Psoas muscle (tissue), 8 donors: Measurements from ENCODE around the gene ISCU. TPM values are rescaled to one million over a fixed set of nuclear protein-coding genes. Genes with fewer than 3 reads are reported as not detected.

Source experiments
- ATAC-seq, 4 donors: fragments of 200-7000 bp; cut with Tn5 transposase; one replicate each; pipeline ENCODE4 v1.9.1; 2020; ENCODE audit warnings: moderate library complexity in 3 of 4, mild to moderate bottlenecking in 2 of 4
- DNase-seq, 2 donors: peaks; one replicate each; pipeline ENCODE4 v3.0.0-alpha.2; 2020
- H3K27ac ChIP-seq: fragments of 200-600 bp; one replicate; pipeline ENCODE4 v1.8.0; 2022
- H3K27me3 ChIP-seq, 3 donors: fragments of 200-600 bp in 1 of 3; one replicate each; pipeline versions ENCODE4 v1.6.1 to v1.8.0; 2013 to 2022; ENCODE audit warnings: low read length in 2 of 3, mild to moderate bottlenecking in 2 of 3, moderate library complexity in 1 of 3; ENCODE audit not compliant: insufficient read depth in 3 of 3
- H3K36me3 ChIP-seq, 2 donors: fragments of 200-600 bp in 1 of 2; one replicate each; pipeline versions ENCODE4 v1.6.1 to v1.8.0; 2013 to 2022; ENCODE audit warnings: low read depth in 1 of 2, mild to moderate bottlenecking in 1 of 2, moderate library complexity in 1 of 2; ENCODE audit not compliant: insufficient read depth in 1 of 2
- H3K4me1 ChIP-seq: fragments of 200-600 bp; one replicate; pipeline ENCODE4 v1.8.0; 2022
- H3K4me3 ChIP-seq: fragments of 200-600 bp; one replicate; pipeline ENCODE4 v1.8.0; 2022; ENCODE audit warnings: mild to moderate bottlenecking
- H3K9me3 ChIP-seq: fragments of 200-600 bp; one replicate; pipeline ENCODE4 v1.8.0; 2022
- CTCF ChIP-seq: fragments of 200-600 bp; IDR thresholded peaks from one replicate; pipeline ENCODE4 v1.8.0; 2022; ENCODE audit warnings: antibody characterized with exemption
- WGBS, 3 donors: extraction: QIAGEN DNeasy Blood & Tissue Kit; methylation state at CpG; one replicate each; pipeline versions ENCODE4 v1.1.6 to v1.1.7; 2013; 5-methylcytosine and 5-hydroxymethylcytosine counted together
- intact Hi-C, 2 donors: fragments of 100-400 bp; cut with DNase I; formaldehyde crosslinking; loops; one replicate each; pipeline versions ENCODE4 v1.11.0 to v1.14.2; 2022
- polyA plus RNA-seq, 3 donors: library from polyadenylated mRNA; stranded (reverse); fragments of 200-250 nt; gene quantifications; one replicate each; pipeline ENCODE4 v1.2.3, GENCODE V29; 2013
- total RNA-seq, 4 donors: library from RNA; stranded (reverse); fragmentation: NEBNext Ultra II Directional in 2 of 4; extraction: Animal tissue kit (Norgen Biotek cat#: 25700) in 2 of 4; gene quantifications; one replicate each; pipeline versions ENCODE4 v1.2.1 to v1.2.4, GENCODE V29; 2021 to 2023
- donor health status: healthy with polysubstance abuse.
- donor health status: DM: no; HTN: no; CAD: no; lungs with moderate emphysema.
- donor health status: Bipolar disorder and iron deficiency.
- donor health status: healthy.
- donor health status: DM: yes; HTN: yes; CAD: no.
- donor health status: DM: no; HTN: no; CAD: no.
- donor health status: DM: no; HTN: no; CAD: no.
- donor health status: DM: yes; HTN: yes; CAD: no.

The ISCU gene
- total and polyA plus RNA-seq, 7 donors: 148 to 352 (median 220) TPM

- Histone ChIP-seq H3K36me3 (no peaks in the 10 kb centered on the region), H3K4me1 (no peaks in the 10 kb centered on the region), H3K27ac (no peak overlapping the region), H3K4me3 (no peak overlapping the region), H3K27me3 (no peaks in the 10 kb centered on the region), H3K9me3 (no peaks in the 10 kb centered on the region)
- DNase-seq: no peak
- 94 to 96% (median 94%) methylated on average over 25 of the region's 25 CpGs for WGBS, 3 donors
- ATAC-seq: no peak
- intact Hi-C loops: no loop called here
- TF ChIP-seq CTCF: no peak
Measured at GRCh38 chr12:108592033-108592909, 29.9 kb downstream of the ISCU start.

- intact Hi-C loops: no loop called here
- H3K9me3 ChIP-seq: no peaks in the 10 kb centered on the region
- H3K4me1 ChIP-seq: no peaks in the 10 kb centered on the region
- no peak for DNase-seq
- no peak for TF ChIP-seq CTCF
- H3K27me3 ChIP-seq: no peaks in the 10 kb centered on the region
- H3K4me3 ChIP-seq: no peak overlapping the region
- no peak for ATAC-seq
- no peaks in the 10 kb centered on the region for H3K36me3 ChIP-seq
- WGBS, 3 donors: 93 to 98% (median 96%) methylated on average over 10 of the region's 10 CpGs
- H3K27ac ChIP-seq: no peak overlapping the region
Measured at GRCh38 chr12:108594323-108594903, 32.0 kb downstream of the ISCU start.

GRCh38 chr12:108594960-108595710, 32.7 kb downstream of the ISCU start:
- Histone ChIP-seq H3K4me1 (no peaks in the 10 kb centered on the region), H3K36me3 (no peaks in the 10 kb centered on the region), H3K4me3 (no peak overlapping the region), H3K9me3 (no peaks in the 10 kb centered on the region), H3K27me3 (no peaks in the 10 kb centered on the region), H3K27ac (no peak overlapping the region)
- DNase-seq: no peak
- WGBS, 3 donors: 93 to 95% (median 94%) methylated on average over 7 of the region's 7 CpGs
- ATAC-seq: no peak
- no peak for TF ChIP-seq CTCF
- intact Hi-C loops: no loop called here

- no peak for TF ChIP-seq CTCF
- ATAC-seq (no peak), DNase-seq (no peak)
- H3K9me3 ChIP-seq: no peaks in the 10 kb centered on the region
- H3K4me3 ChIP-seq: no peak overlapping the region
- intact Hi-C loops: no loop called here
- no peak overlapping the region for H3K27ac ChIP-seq
- no peaks in the 10 kb centered on the region for H3K4me1 ChIP-seq
- H3K36me3 ChIP-seq: no peaks in the 10 kb centered on the region
- no peaks in the 10 kb centered on the region for H3K27me3 ChIP-seq
- WGBS, 3 donors: 71 to 75% (median 75%) methylated on average over 17 of the region's 17 CpGs
Measured at GRCh38 chr12:108595711-108596647, 33.6 kb downstream of the ISCU start.
